Fibroblast of lung (primary cell): Measurements from ENCODE around the gene PKNOX2. TPM values are rescaled to one million over a fixed set of nuclear protein-coding genes. Genes with fewer than 3 reads are reported as not detected.

ENCODE experiments used
- DNase-seq, 2 donors: peaks; one replicate each; pipeline versions ENCODE4 v3.0.0 to v3.0.0-alpha.2; 2010; ENCODE audit warnings: low read depth in 2 of 2
- H2AFZ ChIP-seq: 2 replicates; pipeline ENCODE4 v1.5.1; 2012; ENCODE audit warnings: low read length, control low read depth, inconsistent platforms
- H3K27ac ChIP-seq: 2 replicates; pipeline ENCODE4 v1.5.1; 2011; ENCODE audit warnings: low read length, control low read depth; ENCODE audit not compliant: insufficient read depth
- H3K27me3 ChIP-seq: 2 replicates; pipeline ENCODE4 v1.5.1; 2011; ENCODE audit warnings: mild to moderate bottlenecking, low read length; ENCODE audit not compliant: control insufficient read depth, insufficient read depth
- H3K36me3 ChIP-seq: 2 replicates; pipeline ENCODE4 v1.5.1; 2011; ENCODE audit warnings: low read length; ENCODE audit not compliant: control insufficient read depth, insufficient read depth
- H3K4me1 ChIP-seq: 2 replicates; pipeline ENCODE4 v1.5.1; 2011; ENCODE audit warnings: low read length; ENCODE audit not compliant: control insufficient read depth, insufficient read depth; ENCODE audit errors: extremely low read depth
- H3K4me2 ChIP-seq: 2 replicates; pipeline ENCODE4 v1.5.1; 2011; ENCODE audit warnings: low read length, control low read depth; ENCODE audit not compliant: insufficient read depth; ENCODE audit errors: extremely low read depth
- H3K4me3 ChIP-seq, 4 experiments: fragments of 200-600 bp in 1 of 4; sonication (generic) in 1 of 4; replicated peaks in 1 of 4; 2 replicates each; pipeline ENCODE4 v1.5.1; 2011 to 2016; ENCODE audit warnings: low read length in 4 of 4, low read depth in 3 of 4, mild to moderate bottlenecking in 3 of 4, control low read depth in 2 of 4, inconsistent platforms in 1 of 4, mixed read lengths in 1 of 4; ENCODE audit not compliant: insufficient read depth in 1 of 4; ENCODE audit errors: control extremely low read depth in 1 of 4
- H3K79me2 ChIP-seq: 2 replicates; pipeline ENCODE4 v1.5.1; 2012; ENCODE audit warnings: mild to moderate bottlenecking, low read length, inconsistent platforms; ENCODE audit not compliant: control insufficient read depth, insufficient read depth
- H3K9ac ChIP-seq: 2 replicates; pipeline ENCODE4 v1.5.1; 2011; ENCODE audit warnings: mild to moderate bottlenecking, low read length, control low read depth; ENCODE audit not compliant: insufficient read depth
- H3K9me3 ChIP-seq: 2 replicates; pipeline ENCODE4 v1.5.1; 2012; ENCODE audit warnings: low read depth, low read length; ENCODE audit not compliant: control insufficient read depth, insufficient read depth
- H4K20me1 ChIP-seq: 2 replicates; pipeline ENCODE4 v1.5.1; 2011; ENCODE audit warnings: low read length; ENCODE audit not compliant: control insufficient read depth, insufficient read depth; ENCODE audit errors: extremely low read depth
- CTCF ChIP-seq, 2 donors: IDR thresholded peaks in 1 of 2; conservative IDR thresholded peaks in 1 of 2; 1 replicate in 1 of 2; 2 replicates in 1 of 2; pipeline ENCODE4 v1.5.1; 2011 to 2012; ENCODE audit warnings: low read length in 2 of 2, control low read depth in 1 of 2, inconsistent platforms in 1 of 2, low read depth in 1 of 2, mild to moderate bottlenecking in 1 of 2
- EZH2 ChIP-seq: IDR thresholded peaks from 2 replicates; pipeline ENCODE4 v1.5.1; 2012; ENCODE audit warnings: low read length, control low read depth, mild to moderate bottlenecking; ENCODE audit errors: missing control alignments
- polyA plus RNA-seq, 2 donors: library from polyadenylated mRNA; depleted of rRNA in 1 of 2; stranded (reverse) in 1 of 2; unstranded in 1 of 2; fragments of >200 nt; gene quantifications; 2 replicates each; pipeline ENCODE4 v1.2.1, GENCODE V29; 2011 to 2012; ENCODE audit warnings: missing spikeins in 1 of 2
- total RNA-seq: library from RNA; depleted of rRNA; stranded (reverse); fragments of >200 nt; gene quantifications from 2 replicates; pipeline ENCODE4 v1.2.1, GENCODE V29; 2014

Gene PKNOX2
- total and polyA plus RNA-seq, 2 donors (not counting 1 experiment from before 2014, with no cell fraction given) = 0.33 to 2.2 TPM

- H3K27me3 ChIP-seq = peaks cover 5% of the 10 kb centered on the region
- no peak for DNase-seq
- H3K4me2 ChIP-seq = no peak overlapping the region
- H3K4me3 ChIP-seq = no peak overlapping the region
- H3K9ac ChIP-seq = no peak overlapping the region
- H3K27ac ChIP-seq = no peak overlapping the region
- H3K4me1 ChIP-seq = peaks cover 9% of the 10 kb centered on the region
- no peaks in the 10 kb centered on the region for H3K79me2 ChIP-seq
- no peaks in the 10 kb centered on the region for H4K20me1 ChIP-seq
- TF ChIP-seq CTCF (conservative IDR thresholded peaks at IDR 0.05 in 1 of 2, IDR thresholded peaks at IDR 0.05 in 1 of 2; ENCODE audit: low read depth in 1 of 2, low read length in 2 of 2) = no peak
- no peak for TF ChIP-seq EZH2
- no peaks in the 10 kb centered on the region for H3K9me3 ChIP-seq
- no peak overlapping the region for H2AFZ ChIP-seq
- no peaks in the 10 kb centered on the region for H3K36me3 ChIP-seq
Observed at GRCh38 chr11:125372911-125373310, 208.4 kb downstream of the PKNOX2 start.

- no peak overlapping the region for H3K27ac ChIP-seq
- no peak overlapping the region for H3K4me2 ChIP-seq
- H3K79me2 ChIP-seq = no peaks in the 10 kb centered on the region
- DNase-seq = peak; percentile 63 to 65
- no peak overlapping the region for H2AFZ ChIP-seq
- no peaks in the 10 kb centered on the region for H4K20me1 ChIP-seq
- peaks cover 9% of the 10 kb centered on the region for H3K4me1 ChIP-seq
- TF ChIP-seq CTCF (conservative IDR thresholded peaks at IDR 0.05 in 1 of 2, IDR thresholded peaks at IDR 0.05 in 1 of 2; ENCODE audit: low read depth in 1 of 2, low read length in 2 of 2) (no peak), EZH2 (no peak)
- no peak overlapping the region for H3K9ac ChIP-seq
- no peaks in the 10 kb centered on the region for H3K9me3 ChIP-seq
- peaks cover 5% of the 10 kb centered on the region for H3K27me3 ChIP-seq
- no peak overlapping the region for H3K4me3 ChIP-seq
- no peaks in the 10 kb centered on the region for H3K36me3 ChIP-seq
Observed at GRCh38 chr11:125373426-125374391, 209.2 kb downstream of the PKNOX2 start.

GRCh38 chr11:125374398-125374797 lies 209.8 kb downstream of the PKNOX2 start:
- Histone ChIP-seq H3K9ac (no peak overlapping the region), H3K4me2 (no peak overlapping the region), H3K4me3 (no peak overlapping the region), H3K27ac (no peak overlapping the region), H3K79me2 (no peaks in the 10 kb centered on the region), H3K9me3 (no peaks in the 10 kb centered on the region), H4K20me1 (no peaks in the 10 kb centered on the region), H3K36me3 (no peaks in the 10 kb centered on the region), H3K4me1 (peaks cover 9% of the 10 kb centered on the region), H3K27me3 (peaks cover 5% of the 10 kb centered on the region), H2AFZ (no peak overlapping the region)
- TF ChIP-seq EZH2 (no peak), CTCF (conservative IDR thresholded peaks at IDR 0.05 in 1 of 2, IDR thresholded peaks at IDR 0.05 in 1 of 2; ENCODE audit: low read depth in 1 of 2, low read length in 2 of 2) (no peak)
- DNase-seq = no peak
